PFSK-1 (cell line): ENCODE data around the gene IMP4.

Experiments
- POLR2AphosphoS5 ChIP-seq: IDR thresholded peaks from 2 replicates; pipeline ENCODE4 v1.6.1; 2012; ENCODE audit warnings: low read depth, mild to moderate bottlenecking, control low read depth, low read length, moderate library complexity
- REST ChIP-seq, 2 experiments: IDR thresholded peaks; 2 replicates each; pipeline versions ENCODE4 v1.6.1 to v1.8.0; 2011 to 2012; ENCODE audit warnings: low read depth in 2 of 2, low read length in 2 of 2, control low read depth in 1 of 2, inconsistent platforms in 1 of 2, mild to moderate bottlenecking in 1 of 2, moderate library complexity in 1 of 2; ENCODE audit not compliant: insufficient read depth in 1 of 2
- SIN3A ChIP-seq: IDR thresholded peaks from 2 replicates; pipeline ENCODE4 v1.6.1; 2012; ENCODE audit warnings: mild to moderate bottlenecking, low read length, moderate library complexity, borderline replicate concordance; ENCODE audit not compliant: insufficient read depth
- TAF1 ChIP-seq: IDR thresholded peaks from 2 replicates; pipeline ENCODE4 v1.6.1; 2012; ENCODE audit warnings: low read length, control low read depth, borderline replicate concordance; ENCODE audit not compliant: insufficient read depth

- TF ChIP-seq POLR2AphosphoS5 (no peak), SIN3A (no peak), REST (IDR thresholded peaks at IDR 0.05; ENCODE audit: insufficient read depth in 1 of 2, low read depth in 2 of 2, low read length in 2 of 2) (no peak), TAF1 (no peak)
Observed at GRCh38 chr2:130346041-130346740, 3.5 kb downstream of the IMP4 start.
